Bronchial epithelial cell (primary cell): ENCODE measurements around the gene GAS7. TPM values are rescaled to one million over a fixed set of nuclear protein-coding genes. Genes with fewer than 3 reads are reported as not detected.

Experiments used
- DNase-seq: peaks from one replicate; pipeline ENCODE4 v3.0.0-alpha.2; 2010; ENCODE audit warnings: low read depth
- FAIRE-seq: peaks from 2 replicates; lab custom pipeline; 2011; peaks lifted over from hg19 to GRCh38; lab: Jason Lieb, UNC
- H3K27me3 ChIP-seq: 2 replicates; pipeline ENCODE4 v1.5.1; 2011; ENCODE audit warnings: low read length; ENCODE audit not compliant: control insufficient read depth, insufficient read depth
- H3K36me3 ChIP-seq: 2 replicates; pipeline ENCODE4 v1.5.1; 2011; ENCODE audit warnings: low read length; ENCODE audit not compliant: control insufficient read depth, insufficient read depth
- H3K4me3 ChIP-seq: 2 replicates; pipeline ENCODE4 v1.5.1; 2011; ENCODE audit warnings: mild to moderate bottlenecking, low read depth, low read length, control low read depth
- CTCF ChIP-seq: IDR thresholded peaks from 2 replicates; pipeline ENCODE4 v1.5.1; 2011; ENCODE audit warnings: mild to moderate bottlenecking, moderate library complexity, low read length, control low read depth, inconsistent platforms; ENCODE audit not compliant: insufficient read depth, severe bottlenecking
- total RNA-seq: library from RNA; depleted of rRNA; stranded (reverse); fragments of >200 nt; gene quantifications from 2 replicates; pipeline ENCODE4 v1.2.1, GENCODE V29; 2014

The GAS7 gene
- total RNA-seq, 1 donor from 2014 or later = 1.1 TPM

- Histone ChIP-seq H3K36me3 (no peaks in the 10 kb centered on the region), H3K4me3 (no peak overlapping the region), H3K27me3 (no peaks in the 10 kb centered on the region)
- FAIRE-seq (no peak), DNase-seq (no peak)
- no peak for TF ChIP-seq CTCF
Measured at GRCh38 chr17:9860851-9861250, 337.6 kb downstream of the GAS7 start.

Other genes starting within 250 kb of the GAS7 start
- gene MYH13, start 174.4 kb upstream of the GAS7 start, total RNA-seq = under 0.01 TPM in 1 of 2 replicates, not detected in the other
- not detected in 2 replicates for gene MYH8, start 223.3 kb upstream of the GAS7 start, total RNA-seq